Caco-2 (cell line): ENCODE measurements around the gene RBPJ. TPM values are rescaled to one million over a fixed set of nuclear protein-coding genes. Genes with fewer than 3 reads are reported as not detected.

Source experiments
- BruUV-seq: library from RNA; stranded (reverse); fragments of 400-500 nt; replicated peaks from 2 replicates; lab custom pipeline; 2021; lab: Mats Ljungman, UMichigan
- CTCF ChIA-PET: fragments of 300-600 bp; sonication (Branson Sonifier 250); formaldehyde crosslinking; loops from one replicate; lab custom pipeline; 2022; ENCODE audit warnings: antibody characterized with exemption; lab: Charles Lee
- POLR2A ChIA-PET: fragments of 300-600 bp; sonication (Branson Sonifier 250); formaldehyde crosslinking; loops from one replicate; lab custom pipeline; 2022; ENCODE audit warnings: antibody characterized with exemption; lab: Charles Lee
- DNase-seq, 2 experiments: peaks; one replicate each; pipeline versions ENCODE4 v3.0.0 to v3.0.0-alpha.2; 2020 to 2022
- H3K27me3 ChIP-seq: replicated peaks from 2 replicates; pipeline ENCODE4 v1.6.0; 2011; ENCODE audit warnings: low read length; ENCODE audit not compliant: control insufficient read depth, insufficient read depth
- H3K36me3 ChIP-seq: 2 replicates; pipeline ENCODE4 v1.5.1; 2011; ENCODE audit warnings: low read length; ENCODE audit not compliant: control insufficient read depth, insufficient read depth
- H3K4me1 ChIP-seq: fragments of 250-450 bp; sonication (Bioruptor Pico); 2 replicates; pipeline ENCODE4 v1.5.1; 2020; ENCODE audit warnings: mild to moderate bottlenecking
- H3K4me3 ChIP-seq: 2 replicates; pipeline ENCODE4 v1.5.1; 2011; ENCODE audit warnings: low read depth, mild to moderate bottlenecking, control low read depth, low read length
- H3K9me3 ChIP-seq: fragments of 250-450 bp; sonication (Bioruptor Pico); 2 replicates; pipeline ENCODE4 v1.5.1; 2020; ENCODE audit warnings: mild to moderate bottlenecking, moderate library complexity
- H3K27ac Mint-ChIP-seq: one replicate; pipeline ENCODE4 v1.8.0; 2022; ENCODE audit warnings: mixed read lengths; ENCODE audit not compliant: unreplicated experiment
- H3K27me3 Mint-ChIP-seq: one replicate; pipeline ENCODE4 v1.8.0; 2022; ENCODE audit warnings: mixed read lengths; ENCODE audit not compliant: insufficient read depth, unreplicated experiment
- H3K36me3 Mint-ChIP-seq: one replicate; pipeline ENCODE4 v1.8.0; 2022; ENCODE audit warnings: mild to moderate bottlenecking, mixed read lengths; ENCODE audit not compliant: insufficient read depth, unreplicated experiment
- H3K4me1 Mint-ChIP-seq: one replicate; pipeline ENCODE4 v1.8.0; 2022; ENCODE audit warnings: low read depth, mixed read lengths; ENCODE audit not compliant: unreplicated experiment
- H3K4me3 Mint-ChIP-seq: one replicate; pipeline ENCODE4 v1.8.0; 2022; ENCODE audit warnings: mild to moderate bottlenecking, moderate library complexity, mixed read lengths; ENCODE audit not compliant: unreplicated experiment
- H3K9me3 Mint-ChIP-seq: one replicate; pipeline ENCODE4 v1.8.0; 2022; ENCODE audit warnings: mixed read lengths; ENCODE audit not compliant: unreplicated experiment
- CTCF ChIP-seq, 2 experiments: fragments of 200-600 bp in 1 of 2; IDR thresholded peaks; 1 replicate in 1 of 2; 2 replicates in 1 of 2; pipeline versions ENCODE4 v1.5.1 to v1.8.0; 2011 to 2022; ENCODE audit warnings: antibody characterized with exemption in 1 of 2, control low read depth in 1 of 2, inconsistent platforms in 1 of 2, low read depth in 1 of 2, low read length in 1 of 2, mild to moderate bottlenecking in 1 of 2, moderate library complexity in 1 of 2; ENCODE audit not compliant: insufficient read depth in 1 of 2, severe bottlenecking in 1 of 2, unreplicated experiment in 1 of 2
- intact Hi-C: fragments of 100-400 bp; cut with micrococcal nuclease; formaldehyde crosslinking; loops from one replicate; pipeline ENCODE4 v1.10.0; 2022; ENCODE audit not compliant: unreplicated experiment
- total RNA-seq: library from RNA; stranded (reverse); gene quantifications from 2 replicates; pipeline ENCODE4 v1.2.3, GENCODE V29; 2022

RBPJ gene
- total RNA-seq, 1 experiment from 2014 or later: 38.8 TPM

- no TSS peak for BruUV-seq
- no peaks in the 10 kb centered on the region for H3K9me3 Mint-ChIP-seq
- intact Hi-C loops: no loop called here
- no peak for DNase-seq
- no peak overlapping the region for H3K4me3 Mint-ChIP-seq
- no peaks in the 10 kb centered on the region for H3K4me1 Mint-ChIP-seq
- no peak overlapping the region for H3K27ac Mint-ChIP-seq
- TF ChIP-seq CTCF (IDR thresholded peaks at IDR 0.05; ENCODE audit: insufficient read depth in 1 of 2, low read depth in 1 of 2, low read length in 1 of 2, severe bottlenecking in 1 of 2, unreplicated experiment in 1 of 2): no peak
- Histone ChIP-seq H3K4me1 (no peaks in the 10 kb centered on the region), H3K4me3 (no peak overlapping the region), H3K27me3 (no peaks in the 10 kb centered on the region; the same call in 1 of the 2 replicates), H3K36me3 (no peaks in the 10 kb centered on the region), H3K9me3 (no peaks in the 10 kb centered on the region)
- CTCF ChIA-PET: interaction anchor here (0.6 kb wide), 1 partner anchor 122 kb away, joined by 5 read pairs; no protein-coding TSS in a partner anchor
- H3K36me3 Mint-ChIP-seq: no peaks in the 10 kb centered on the region
- H3K27me3 Mint-ChIP-seq: peaks cover 3% of the 10 kb centered on the region
- POLR2A ChIA-PET: no interaction called here
Measured at GRCh38 chr4:26289401-26289800, 31.4 kb upstream of the RBPJ start.

GRCh38 chr4:26290321-26290720, 30.5 kb upstream of the RBPJ start:
- Histone ChIP-seq H3K36me3 (no peaks in the 10 kb centered on the region), H3K27me3 (no peaks in the 10 kb centered on the region; the same call in 1 of the 2 replicates), H3K9me3 (no peaks in the 10 kb centered on the region), H3K4me3 (no peak overlapping the region), H3K4me1 (no peaks in the 10 kb centered on the region)
- intact Hi-C loops: no loop called here
- Mint-ChIP-seq H3K27me3 (peaks cover 7% of the 10 kb centered on the region), H3K36me3 (no peaks in the 10 kb centered on the region), H3K9me3 (no peaks in the 10 kb centered on the region), H3K27ac (no peak overlapping the region), H3K4me1 (no peaks in the 10 kb centered on the region), H3K4me3 (no peak overlapping the region)
- BruUV-seq: no TSS peak
- TF ChIP-seq CTCF (IDR thresholded peaks at IDR 0.05; ENCODE audit: insufficient read depth in 1 of 2, low read depth in 1 of 2, low read length in 1 of 2, severe bottlenecking in 1 of 2, unreplicated experiment in 1 of 2): no peak
- CTCF ChIA-PET: interaction anchor here (0.6 kb wide), 1 partner anchor 121 kb away, joined by 5 read pairs; no protein-coding TSS in a partner anchor
- DNase-seq: no peak
- POLR2A ChIA-PET: no interaction called here

- H3K27me3 ChIP-seq: no peaks in the 10 kb centered on the region; the same call in 1 of the 2 replicates
- no peaks in the 10 kb centered on the region for H3K36me3 ChIP-seq
- H3K9me3 ChIP-seq: no peaks in the 10 kb centered on the region
- no peak overlapping the region for H3K4me3 ChIP-seq
- Mint-ChIP-seq H3K4me1 (no peaks in the 10 kb centered on the region), H3K4me3 (no peak overlapping the region), H3K36me3 (no peaks in the 10 kb centered on the region), H3K9me3 (no peaks in the 10 kb centered on the region), H3K27me3 (peaks cover 8% of the 10 kb centered on the region), H3K27ac (no peak overlapping the region)
- no peak for DNase-seq
- CTCF ChIA-PET: no interaction called here
- intact Hi-C loops: no loop called here
- H3K4me1 ChIP-seq: no peaks in the 10 kb centered on the region
- no TSS peak for BruUV-seq
- POLR2A ChIA-PET: no interaction called here
- no peak for TF ChIP-seq CTCF (IDR thresholded peaks at IDR 0.05; ENCODE audit: insufficient read depth in 1 of 2, low read depth in 1 of 2, low read length in 1 of 2, severe bottlenecking in 1 of 2, unreplicated experiment in 1 of 2)
Measured at GRCh38 chr4:26294904-26295303, 25.9 kb upstream of the RBPJ start.
